Body of pancreas (tissue), 4 donors: ENCODE measurements around the gene BTN3A1.

Experiments
- POLR2A ChIP-seq, 3 donors: fragments of 450-650 bp; IDR thresholded peaks; one replicate each; pipeline ENCODE4 v1.6.1; 2016; ENCODE audit warnings: antibody characterized with exemption in 3 of 3, mild to moderate bottlenecking in 2 of 3
- TF ChIP-seq, protein P1 (sequence below), 7 experiments: fragments of 450-650 bp in 4 of 7; fragments of 200-600 bp in 3 of 7; sonication (generic) in 3 of 7; IDR thresholded peaks; one replicate each; pipeline ENCODE4 v1.5.1; 2016 to 2019; ENCODE audit warnings: antibody characterized with exemption in 7 of 7

DNA sequence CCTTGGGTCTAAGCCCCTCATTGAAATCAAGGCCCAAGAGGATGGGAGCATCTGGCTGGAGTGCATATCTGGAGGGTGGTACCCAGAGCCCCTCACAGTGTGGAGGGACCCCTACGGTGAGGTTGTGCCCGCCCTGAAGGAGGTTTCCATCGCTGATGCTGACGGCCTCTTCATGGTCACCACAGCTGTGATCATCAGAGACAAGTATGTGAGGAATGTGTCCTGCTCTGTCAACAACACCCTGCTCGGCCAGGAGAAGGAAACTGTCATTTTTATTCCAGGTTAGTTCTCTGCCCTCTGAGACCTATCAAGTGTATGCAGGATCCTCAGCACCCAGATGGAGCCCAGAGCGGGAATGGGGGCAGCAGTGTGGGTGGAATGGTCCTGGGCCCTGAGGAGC lies 14.1 kb upstream of the BTN3A1 start:
- TF ChIP-seq, protein P1, sequence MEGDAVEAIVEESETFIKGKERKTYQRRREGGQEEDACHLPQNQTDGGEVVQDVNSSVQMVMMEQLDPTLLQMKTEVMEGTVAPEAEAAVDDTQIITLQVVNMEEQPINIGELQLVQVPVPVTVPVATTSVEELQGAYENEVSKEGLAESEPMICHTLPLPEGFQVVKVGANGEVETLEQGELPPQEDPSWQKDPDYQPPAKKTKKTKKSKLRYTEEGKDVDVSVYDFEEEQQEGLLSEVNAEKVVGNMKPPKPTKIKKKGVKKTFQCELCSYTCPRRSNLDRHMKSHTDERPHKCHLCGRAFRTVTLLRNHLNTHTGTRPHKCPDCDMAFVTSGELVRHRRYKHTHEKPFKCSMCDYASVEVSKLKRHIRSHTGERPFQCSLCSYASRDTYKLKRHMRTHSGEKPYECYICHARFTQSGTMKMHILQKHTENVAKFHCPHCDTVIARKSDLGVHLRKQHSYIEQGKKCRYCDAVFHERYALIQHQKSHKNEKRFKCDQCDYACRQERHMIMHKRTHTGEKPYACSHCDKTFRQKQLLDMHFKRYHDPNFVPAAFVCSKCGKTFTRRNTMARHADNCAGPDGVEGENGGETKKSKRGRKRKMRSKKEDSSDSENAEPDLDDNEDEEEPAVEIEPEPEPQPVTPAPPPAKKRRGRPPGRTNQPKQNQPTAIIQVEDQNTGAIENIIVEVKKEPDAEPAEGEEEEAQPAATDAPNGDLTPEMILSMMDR (IDR thresholded peaks at IDR 0.05): no peak
- TF ChIP-seq POLR2A (IDR thresholded peaks at IDR 0.05): no peak
